HFFc6 (cell line): ENCODE measurements around the gene PEX16. TPM values are rescaled to one million over a fixed set of nuclear protein-coding genes. Genes with fewer than 3 reads are reported as not detected.
A peak's percentile ranks its signal among the peaks of the same experiment; 100 is the strongest.

Experiments used
- DNase-seq: peaks from one replicate; pipeline ENCODE4 v3.0.0-alpha.2; 2018
- H3K27ac Mint-ChIP-seq: 2 replicates; pipeline ENCODE4 v1.8.0; 2020; ENCODE audit warnings: mild to moderate bottlenecking, mixed read lengths
- H3K27me3 Mint-ChIP-seq: 2 replicates; pipeline ENCODE4 v1.8.0; 2021; ENCODE audit warnings: mild to moderate bottlenecking, moderate library complexity, mixed read lengths; ENCODE audit not compliant: insufficient read depth
- H3K36me3 Mint-ChIP-seq: 2 replicates; pipeline ENCODE4 v1.8.0; 2021; ENCODE audit warnings: low read depth, mixed read lengths
- H3K4me1 Mint-ChIP-seq: 2 replicates; pipeline ENCODE4 v1.8.0; 2020; ENCODE audit warnings: low read depth, mixed read lengths
- H3K4me3 Mint-ChIP-seq: 2 replicates; pipeline ENCODE4 v1.8.0; 2020; ENCODE audit warnings: mild to moderate bottlenecking, moderate library complexity, mixed read lengths
- H3K9me3 Mint-ChIP-seq: 2 replicates; pipeline ENCODE4 v1.8.0; 2020; ENCODE audit warnings: mild to moderate bottlenecking, mixed read lengths
- CTCF ChIP-seq: fragments of 200-600 bp; sonication (generic); IDR thresholded peaks from 2 replicates; pipeline ENCODE4 v1.5.0; 2021; ENCODE audit warnings: antibody characterized with exemption, mild to moderate bottlenecking
- total RNA-seq, 6 experiments: library from RNA; stranded (reverse); fragmentation: NEBNext Ultra II Directional; extraction: Animal tissue kit (Norgen Biotek cat#: 25700); gene quantifications; 2 replicates in 1 of 6; 3 replicates in 5 of 6; pipeline ENCODE4 v1.2.3, GENCODE V29; 2021

PEX16 gene
- total RNA-seq, 6 experiments from 2014 or later, result 23.4 to 27.2 (median 25.9) TPM

- peaks cover 10% of the 10 kb centered on the region for H3K36me3 Mint-ChIP-seq
- no peak overlapping the region for H3K4me3 Mint-ChIP-seq
- no peaks in the 10 kb centered on the region for H3K9me3 Mint-ChIP-seq
- DNase-seq, result no peak
- no peak for TF ChIP-seq CTCF
- no peaks in the 10 kb centered on the region; the same call in 1 of the 2 replicates for H3K27me3 Mint-ChIP-seq
- peaks cover 12% of the 10 kb centered on the region for H3K4me1 Mint-ChIP-seq
- no peak overlapping the region for H3K27ac Mint-ChIP-seq
Observed at GRCh38 chr11:45934580-45935318, 17.1 kb upstream of the PEX16 start.

GRCh38 chr11:45933846-45934579 lies 16.3 kb upstream of the PEX16 start:
- Mint-ChIP-seq H3K27ac (no peak overlapping the region), H3K4me3 (no peak overlapping the region), H3K36me3 (peaks cover 10% of the 10 kb centered on the region), H3K9me3 (no peaks in the 10 kb centered on the region), H3K27me3 (no peaks in the 10 kb centered on the region; the same call in 1 of the 2 replicates), H3K4me1 (peaks cover 15% of the 10 kb centered on the region)
- no peak for DNase-seq
- TF ChIP-seq CTCF, result no peak

GRCh38 chr11:45933131-45933831 lies 15.6 kb upstream of the PEX16 start:
- Mint-ChIP-seq H3K4me3 (no peak overlapping the region), H3K27me3 (no peaks in the 10 kb centered on the region; the same call in 1 of the 2 replicates), H3K4me1 (peaks cover 15% of the 10 kb centered on the region), H3K36me3 (peaks cover 10% of the 10 kb centered on the region), H3K9me3 (no peaks in the 10 kb centered on the region), H3K27ac (no peak overlapping the region)
- peak; percentile 35 for DNase-seq
- no peak for TF ChIP-seq CTCF

GRCh38 chr11:45932217-45932616 lies 14.5 kb upstream of the PEX16 start:
- DNase-seq, result no peak
- peaks cover 15% of the 10 kb centered on the region for H3K4me1 Mint-ChIP-seq
- TF ChIP-seq CTCF, result no peak
- no peak overlapping the region for H3K4me3 Mint-ChIP-seq
- no peaks in the 10 kb centered on the region for H3K9me3 Mint-ChIP-seq
- peaks cover 10% of the 10 kb centered on the region for H3K36me3 Mint-ChIP-seq
- no peak overlapping the region for H3K27ac Mint-ChIP-seq
- peaks cover 3% of the 10 kb centered on the region; the same call in 1 of the 2 replicates for H3K27me3 Mint-ChIP-seq

GRCh38 chr11:45931739-45932138 lies 14.1 kb upstream of the PEX16 start:
- Mint-ChIP-seq H3K4me1 (peaks cover 15% of the 10 kb centered on the region), H3K27me3 (peaks cover 5% of the 10 kb centered on the region; the same call in 1 of the 2 replicates), H3K36me3 (peaks cover 10% of the 10 kb centered on the region), H3K27ac (no peak overlapping the region), H3K4me3 (no peak overlapping the region), H3K9me3 (no peaks in the 10 kb centered on the region)
- no peak for DNase-seq
- TF ChIP-seq CTCF, result no peak
